Keratinocyte (primary cell): ENCODE results near the gene DCLK1. TPM values are rescaled to one million over a fixed set of nuclear protein-coding genes. Genes with fewer than 3 reads are reported as not detected.

ENCODE experiments used
- DNase-seq: peaks from one replicate; pipeline ENCODE4 v3.0.0-alpha.2; 2011; ENCODE audit warnings: low read depth, missing footprints, low spot score
- FAIRE-seq: peaks from 2 replicates; lab custom pipeline; 2011; peaks lifted over from hg19 to GRCh38; lab: Jason Lieb, UNC
- H2AFZ ChIP-seq: 2 replicates; pipeline ENCODE4 v1.6.0; 2012; ENCODE audit warnings: low read length, control low read depth, inconsistent platforms; ENCODE audit not compliant: control insufficient read depth
- H3K27ac ChIP-seq: 2 replicates; pipeline ENCODE4 v1.5.1; 2011; ENCODE audit warnings: low read length; ENCODE audit not compliant: control insufficient read depth, insufficient read depth
- H3K27me3 ChIP-seq: 3 replicates; pipeline ENCODE4 v1.6.0; 2011; ENCODE audit warnings: low read length; ENCODE audit not compliant: control insufficient read depth, insufficient read depth; ENCODE audit errors: extremely low read depth
- H3K36me3 ChIP-seq, 2 experiments: 2 replicates in 1 of 2; 3 replicates in 1 of 2; pipeline ENCODE4 v1.5.1; 2011; ENCODE audit warnings: low read length in 2 of 2, mild to moderate bottlenecking in 1 of 2; ENCODE audit not compliant: control insufficient read depth in 2 of 2, insufficient read depth in 2 of 2; ENCODE audit errors: extremely low read depth in 1 of 2
- H3K4me1 ChIP-seq: 3 replicates; pipeline ENCODE4 v1.5.1; 2011; ENCODE audit warnings: low read length; ENCODE audit not compliant: control insufficient read depth, insufficient read depth; ENCODE audit errors: extremely low read depth
- H3K4me2 ChIP-seq: 3 replicates; pipeline ENCODE4 v1.6.0; 2011; ENCODE audit warnings: low read depth, low read length; ENCODE audit not compliant: control insufficient read depth, insufficient read depth; ENCODE audit errors: extremely low read depth
- H3K4me3 ChIP-seq, 3 experiments: fragments of 200-600 bp in 1 of 3; sonication (generic) in 1 of 3; 2 replicates in 2 of 3; 3 replicates in 1 of 3; pipeline ENCODE4 v1.5.1; 2011 to 2016; ENCODE audit warnings: low read length in 3 of 3, mild to moderate bottlenecking in 3 of 3, control low read depth in 2 of 3, inconsistent platforms in 1 of 3, low read depth in 1 of 3, mixed read lengths in 1 of 3, mixed run types in 1 of 3, moderate library complexity in 1 of 3; ENCODE audit not compliant: control insufficient read depth in 2 of 3, insufficient read depth in 2 of 3; ENCODE audit errors: extremely low read depth in 1 of 3
- H3K79me2 ChIP-seq: 2 replicates; pipeline ENCODE4 v1.6.0; 2012; ENCODE audit warnings: low read length; ENCODE audit not compliant: control insufficient read depth, insufficient read depth
- H3K9ac ChIP-seq: 3 replicates; pipeline ENCODE4 v1.6.0; 2011; ENCODE audit warnings: low read length; ENCODE audit not compliant: control insufficient read depth, insufficient read depth; ENCODE audit errors: extremely low read depth
- H3K9me1 ChIP-seq: 3 replicates; pipeline ENCODE4 v1.6.0; 2011; ENCODE audit warnings: low read length; ENCODE audit not compliant: control insufficient read depth, insufficient read depth; ENCODE audit errors: extremely low read depth
- H3K9me3 ChIP-seq: 2 replicates; pipeline ENCODE4 v1.5.1; 2012; ENCODE audit warnings: low read depth, low read length; ENCODE audit not compliant: control insufficient read depth
- H4K20me1 ChIP-seq: 3 replicates; pipeline ENCODE4 v1.6.0; 2011; ENCODE audit warnings: low read length; ENCODE audit not compliant: control insufficient read depth, insufficient read depth; ENCODE audit errors: extremely low read depth
- CTCF ChIP-seq, 3 experiments: IDR thresholded peaks in 1 of 3; conservative IDR thresholded peaks in 1 of 3; optimal IDR thresholded peaks in 1 of 3; 2 replicates in 2 of 3; 3 replicates in 1 of 3; pipeline versions ENCODE3 to v1.5.1; 2011; ENCODE audit warnings: low read length in 3 of 3, mild to moderate bottlenecking in 3 of 3, moderate library complexity in 2 of 3, control low read depth in 1 of 3, inconsistent platforms in 1 of 3; ENCODE audit not compliant: insufficient read depth in 2 of 3; ENCODE audit errors: extremely low read depth in 1 of 3
- EZH2 ChIP-seq: IDR thresholded peaks from one replicate; pipeline ENCODE4 v1.6.1; 2012; ENCODE audit warnings: inconsistent platforms, mild to moderate bottlenecking, low read length, moderate library complexity
- dilution Hi-C: fragments of 300-500 bp; cut with MboI; formaldehyde crosslinking; loops from one replicate; pipeline ENCODE4 v1.7.0; 2020; ENCODE audit warnings: low sequenced_read_pairs; ENCODE audit not compliant: extremely low pct_ligation_motif_present
- polyA plus RNA-seq, 5 experiments: library from polyadenylated mRNA; depleted of rRNA in 3 of 5; stranded (reverse) in 3 of 5; stranded (forward) in 1 of 5; unstranded in 1 of 5; fragments of >200 nt; gene quantifications; 1 replicate in 1 of 5; 2 replicates in 3 of 5; 3 replicates in 1 of 5; pipeline versions ENCODE4 v1.2.1 to v1.2.3, GENCODE V29; 2011 to 2012; ENCODE audit warnings: missing spikeins in 2 of 5, low read depth in 1 of 5, low replicate concordance in 1 of 5

DCLK1 gene
- polyA plus RNA-seq, 1 donor (not counting 4 experiments of a cell fraction or from before 2014, with no cell fraction given), result 0.04 TPM

GRCh38 chr13:35814605-35815011 lies 316.6 kb downstream of the DCLK1 start:
- no peaks in the 10 kb centered on the region for H3K4me1 ChIP-seq
- dilution Hi-C loops, result no loop called here
- H3K4me2 ChIP-seq, result no peak overlapping the region
- no peaks in the 10 kb centered on the region for H3K79me2 ChIP-seq
- H3K9ac ChIP-seq, result no peak overlapping the region
- DNase-seq, result no peak
- no peaks in the 10 kb centered on the region for H3K36me3 ChIP-seq
- no peak overlapping the region for H3K27ac ChIP-seq
- TF ChIP-seq CTCF (optimal IDR thresholded peaks at IDR 0.05 in 1 of 3, IDR thresholded peaks at IDR 0.05 in 1 of 3, conservative IDR thresholded peaks at IDR 0.05 in 1 of 3; ENCODE audit: extremely low read depth in 1 of 3, insufficient read depth in 2 of 3, low read length in 3 of 3), result no peak
- TF ChIP-seq EZH2, result no peak
- H3K9me1 ChIP-seq, result no peaks in the 10 kb centered on the region
- H4K20me1 ChIP-seq, result no peaks in the 10 kb centered on the region
- H3K9me3 ChIP-seq, result no peaks in the 10 kb centered on the region
- no peak overlapping the region for H2AFZ ChIP-seq
- no peak overlapping the region for H3K4me3 ChIP-seq
- H3K27me3 ChIP-seq, result no peaks in the 10 kb centered on the region
- no peak for FAIRE-seq

- Histone ChIP-seq H3K9me1 (no peaks in the 10 kb centered on the region), H3K9ac (no peak overlapping the region), H3K9me3 (no peaks in the 10 kb centered on the region), H3K27me3 (no peaks in the 10 kb centered on the region), H3K4me3 (no peak overlapping the region), H3K4me2 (no peak overlapping the region), H4K20me1 (no peaks in the 10 kb centered on the region), H2AFZ (no peak overlapping the region), H3K27ac (no peak overlapping the region), H3K4me1 (no peaks in the 10 kb centered on the region), H3K36me3 (no peaks in the 10 kb centered on the region), H3K79me2 (no peaks in the 10 kb centered on the region)
- TF ChIP-seq CTCF (optimal IDR thresholded peaks at IDR 0.05 in 1 of 3, IDR thresholded peaks at IDR 0.05 in 1 of 3, conservative IDR thresholded peaks at IDR 0.05 in 1 of 3; ENCODE audit: extremely low read depth in 1 of 3, insufficient read depth in 2 of 3, low read length in 3 of 3) (no peak), EZH2 (no peak)
- FAIRE-seq (no peak), DNase-seq (no peak)
- dilution Hi-C loops, result no loop called here
These were observed 318.4 kb downstream of the DCLK1 start for GRCh38 chr13:35812736-35813135.
